Erythroblast (primary cell): ENCODE measurements around the gene OVCA2.

ENCODE experiments used
- GATA1 ChIP-seq: IDR thresholded peaks from 2 replicates; pipeline ENCODE4 v1.6.1; 2011; ENCODE audit warnings: low read depth, mild to moderate bottlenecking, control low read depth, low read length, moderate library complexity
- POLR2A ChIP-seq: IDR thresholded peaks from 2 replicates; pipeline ENCODE4 v1.6.1; 2011; ENCODE audit warnings: mild to moderate bottlenecking, low read length

GRCh38 chr17:2013994-2014317 lies 27.9 kb upstream of the OVCA2 start:
- TF ChIP-seq POLR2A (no peak), GATA1 (no peak)
